Measurements from ENCODE around the gene SHB. TPM values are rescaled to one million over a fixed set of nuclear protein-coding genes. Genes with fewer than 3 reads are reported as not detected.

SHB gene
- total and polyA plus RNA-seq, 2 donors (not counting 1 experiment from before 2014, with no cell fraction given), result 9.9 to 13.9 TPM

DNA sequence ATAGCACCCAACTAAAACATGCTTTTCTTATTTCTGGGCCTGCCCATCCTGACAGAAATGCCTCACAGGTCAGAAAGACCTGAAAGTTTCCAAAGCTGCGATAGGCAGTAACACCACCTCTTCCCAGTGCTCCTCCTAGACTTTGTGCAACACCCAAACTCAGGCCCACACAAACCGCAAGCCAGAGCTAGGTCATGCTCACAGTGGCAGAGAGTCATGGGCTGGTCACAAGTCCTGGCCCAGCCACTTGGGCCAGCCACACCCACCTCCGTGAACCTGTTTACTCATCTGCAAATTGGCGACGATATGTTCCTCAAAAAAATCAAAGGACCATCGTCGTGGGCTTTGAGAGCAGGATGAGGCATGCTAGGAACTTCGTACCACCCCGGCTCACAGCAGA lies 121.0 kb downstream of the SHB start:
- peak in 1 of 2 donors; percentile 69 for DNase-seq (ENCODE audit: low read depth in 2 of 2)
- Histone ChIP-seq H3K9ac (ENCODE audit: insufficient read depth, low read length) (no peak overlapping the region), H3K27ac (ENCODE audit: insufficient read depth, low read length) (no peak overlapping the region), H3K9me3 (ENCODE audit: control insufficient read depth, insufficient read depth, low read depth, low read length) (no peaks in the 10 kb centered on the region), H4K20me1 (ENCODE audit: control insufficient read depth, extremely low read depth, insufficient read depth, low read length) (no peaks in the 10 kb centered on the region), H3K4me3 (replicated peaks in 1 of 4; ENCODE audit: control extremely low read depth in 1 of 4, insufficient read depth in 1 of 4, low read depth in 3 of 4, low read length in 4 of 4) (no peak overlapping the region), H3K4me1 (ENCODE audit: control insufficient read depth, extremely low read depth, insufficient read depth, low read length) (peaks cover 27% of the 10 kb centered on the region), H3K79me2 (ENCODE audit: control insufficient read depth, insufficient read depth, low read length) (no peaks in the 10 kb centered on the region), H3K4me2 (ENCODE audit: extremely low read depth, insufficient read depth, low read length) (no peak overlapping the region), H3K27me3 (ENCODE audit: control insufficient read depth, insufficient read depth, low read length) (no peaks in the 10 kb centered on the region), H2AFZ (ENCODE audit: low read length) (no peak overlapping the region), H3K36me3 (ENCODE audit: control insufficient read depth, insufficient read depth, low read length) (peaks cover 14% of the 10 kb centered on the region)
- TF ChIP-seq, protein P1, sequence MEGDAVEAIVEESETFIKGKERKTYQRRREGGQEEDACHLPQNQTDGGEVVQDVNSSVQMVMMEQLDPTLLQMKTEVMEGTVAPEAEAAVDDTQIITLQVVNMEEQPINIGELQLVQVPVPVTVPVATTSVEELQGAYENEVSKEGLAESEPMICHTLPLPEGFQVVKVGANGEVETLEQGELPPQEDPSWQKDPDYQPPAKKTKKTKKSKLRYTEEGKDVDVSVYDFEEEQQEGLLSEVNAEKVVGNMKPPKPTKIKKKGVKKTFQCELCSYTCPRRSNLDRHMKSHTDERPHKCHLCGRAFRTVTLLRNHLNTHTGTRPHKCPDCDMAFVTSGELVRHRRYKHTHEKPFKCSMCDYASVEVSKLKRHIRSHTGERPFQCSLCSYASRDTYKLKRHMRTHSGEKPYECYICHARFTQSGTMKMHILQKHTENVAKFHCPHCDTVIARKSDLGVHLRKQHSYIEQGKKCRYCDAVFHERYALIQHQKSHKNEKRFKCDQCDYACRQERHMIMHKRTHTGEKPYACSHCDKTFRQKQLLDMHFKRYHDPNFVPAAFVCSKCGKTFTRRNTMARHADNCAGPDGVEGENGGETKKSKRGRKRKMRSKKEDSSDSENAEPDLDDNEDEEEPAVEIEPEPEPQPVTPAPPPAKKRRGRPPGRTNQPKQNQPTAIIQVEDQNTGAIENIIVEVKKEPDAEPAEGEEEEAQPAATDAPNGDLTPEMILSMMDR (conservative IDR thresholded peaks at IDR 0.05 in 1 of 2, IDR thresholded peaks at IDR 0.05 in 1 of 2; ENCODE audit: low read depth in 1 of 2, low read length in 2 of 2), result no peak
- no peak for TF ChIP-seq EZH2 (IDR thresholded peaks at IDR 0.05; ENCODE audit: low read length, missing control alignments)

DNA sequence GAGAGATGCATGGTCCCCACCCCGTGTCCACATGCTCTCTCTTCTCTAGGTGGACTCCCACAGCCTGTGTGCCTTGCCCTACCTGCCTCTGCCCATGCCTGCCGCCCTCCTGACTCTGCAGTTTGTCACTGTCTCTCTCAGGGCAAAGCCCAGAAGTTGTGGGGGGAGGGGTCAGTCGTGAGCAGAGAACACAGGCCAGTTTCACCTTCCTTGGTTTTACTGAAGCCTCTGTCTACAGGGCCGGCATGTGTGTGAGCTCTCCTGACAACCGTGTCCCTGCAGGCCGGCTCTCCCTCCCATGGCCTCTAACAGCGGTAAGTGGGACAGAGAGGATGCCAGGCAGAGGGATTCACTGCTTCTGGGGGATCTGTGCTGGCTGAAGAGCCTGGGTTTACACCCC lies 121.6 kb downstream of the SHB start:
- Histone ChIP-seq H3K9ac (ENCODE audit: insufficient read depth, low read length) (no peak overlapping the region), H4K20me1 (ENCODE audit: control insufficient read depth, extremely low read depth, insufficient read depth, low read length) (no peaks in the 10 kb centered on the region), H3K27ac (ENCODE audit: insufficient read depth, low read length) (no peak overlapping the region), H2AFZ (ENCODE audit: low read length) (no peak overlapping the region), H3K36me3 (ENCODE audit: control insufficient read depth, insufficient read depth, low read length) (peaks cover 14% of the 10 kb centered on the region), H3K79me2 (ENCODE audit: control insufficient read depth, insufficient read depth, low read length) (no peaks in the 10 kb centered on the region), H3K4me2 (ENCODE audit: extremely low read depth, insufficient read depth, low read length) (no peak overlapping the region), H3K27me3 (ENCODE audit: control insufficient read depth, insufficient read depth, low read length) (no peaks in the 10 kb centered on the region), H3K9me3 (ENCODE audit: control insufficient read depth, insufficient read depth, low read depth, low read length) (no peaks in the 10 kb centered on the region), H3K4me3 (replicated peaks in 1 of 4; ENCODE audit: control extremely low read depth in 1 of 4, insufficient read depth in 1 of 4, low read depth in 3 of 4, low read length in 4 of 4) (no peak overlapping the region), H3K4me1 (ENCODE audit: control insufficient read depth, extremely low read depth, insufficient read depth, low read length) (peaks cover 29% of the 10 kb centered on the region)
- no peak for DNase-seq (ENCODE audit: low read depth in 2 of 2)
- TF ChIP-seq, protein P1 (conservative IDR thresholded peaks at IDR 0.05 in 1 of 2, IDR thresholded peaks at IDR 0.05 in 1 of 2; ENCODE audit: low read depth in 1 of 2, low read length in 2 of 2), result no peak
- TF ChIP-seq EZH2 (IDR thresholded peaks at IDR 0.05; ENCODE audit: low read length, missing control alignments), result no peak

- peaks cover 29% of the 10 kb centered on the region for H3K4me1 ChIP-seq (ENCODE audit: control insufficient read depth, extremely low read depth, insufficient read depth, low read length)
- no peaks in the 10 kb centered on the region for H3K27me3 ChIP-seq (ENCODE audit: control insufficient read depth, insufficient read depth, low read length)
- H3K4me2 ChIP-seq (ENCODE audit: extremely low read depth, insufficient read depth, low read length), result no peak overlapping the region
- H3K9ac ChIP-seq (ENCODE audit: insufficient read depth, low read length), result no peak overlapping the region
- DNase-seq (ENCODE audit: low read depth in 2 of 2), result no peak
- peaks cover 14% of the 10 kb centered on the region for H3K36me3 ChIP-seq (ENCODE audit: control insufficient read depth, insufficient read depth, low read length)
- H3K9me3 ChIP-seq (ENCODE audit: control insufficient read depth, insufficient read depth, low read depth, low read length), result no peaks in the 10 kb centered on the region
- H3K27ac ChIP-seq (ENCODE audit: insufficient read depth, low read length), result no peak overlapping the region
- no peak overlapping the region for H3K4me3 ChIP-seq (replicated peaks in 1 of 4; ENCODE audit: control extremely low read depth in 1 of 4, insufficient read depth in 1 of 4, low read depth in 3 of 4, low read length in 4 of 4)
- H4K20me1 ChIP-seq (ENCODE audit: control insufficient read depth, extremely low read depth, insufficient read depth, low read length), result no peaks in the 10 kb centered on the region
- H3K79me2 ChIP-seq (ENCODE audit: control insufficient read depth, insufficient read depth, low read length), result no peaks in the 10 kb centered on the region
- no peak overlapping the region for H2AFZ ChIP-seq (ENCODE audit: low read length)
- no peak for TF ChIP-seq EZH2 (IDR thresholded peaks at IDR 0.05; ENCODE audit: low read length, missing control alignments)
- TF ChIP-seq, protein P1 (conservative IDR thresholded peaks at IDR 0.05 in 1 of 2, IDR thresholded peaks at IDR 0.05 in 1 of 2; ENCODE audit: low read depth in 1 of 2, low read length in 2 of 2), result no peak
These were observed 122.1 kb downstream of the SHB start for GRCh38 chr9:37946971-37947370.
